Peyer's patch (tissue), 4 donors: ENCODE results near the gene HCAR3. TPM values are rescaled to one million over a fixed set of nuclear protein-coding genes. Genes with fewer than 3 reads are reported as not detected.
"Not testable (repeated sequence)": the region's sequence is repeated elsewhere in the genome, so short reads cannot be mapped to it uniquely, and the experiment has no call there.

Experiments
- DNase-seq, 3 donors: peaks; one replicate each; pipeline ENCODE4 v3.0.0-alpha.2; 2017 to 2019
- H3K27ac ChIP-seq, 4 donors: fragments of 200-600 bp; sonication (generic); one replicate each; pipeline ENCODE4 v1.5.1; 2016 to 2019
- H3K27me3 ChIP-seq, 2 donors: fragments of 200-600 bp; sonication (generic); one replicate each; pipeline ENCODE4 v1.5.1; 2019
- H3K36me3 ChIP-seq, 3 donors: fragments of 200-600 bp; sonication (generic); one replicate each; pipeline ENCODE4 v1.5.1; 2016 to 2019
- H3K4me1 ChIP-seq, 4 donors: fragments of 200-600 bp; sonication (generic); one replicate each; pipeline ENCODE4 v1.5.1; 2016 to 2019
- H3K4me3 ChIP-seq, 4 donors: fragments of 200-600 bp; sonication (generic); 1 replicate in 3 of 4; 2 replicates in 1 of 4; pipeline ENCODE4 v1.5.1; 2016 to 2019; ENCODE audit warnings: mild to moderate bottlenecking in 1 of 4
- H3K9me3 ChIP-seq, 4 donors: fragments of 200-600 bp; sonication (generic); one replicate each; pipeline ENCODE4 v1.5.1; 2016 to 2019; ENCODE audit warnings: mild to moderate bottlenecking in 1 of 4
- CTCF ChIP-seq, 6 experiments: fragments of 450-650 bp in 4 of 6; fragments of 200-600 bp in 2 of 6; sonication (generic) in 1 of 6; IDR thresholded peaks; one replicate each; pipeline ENCODE4 v1.5.1; 2017 to 2019; ENCODE audit warnings: antibody characterized with exemption in 6 of 6, mild to moderate bottlenecking in 3 of 6, moderate library complexity in 1 of 6
- POLR2A ChIP-seq, 2 donors: fragments of 450-650 bp; IDR thresholded peaks; one replicate each; pipeline ENCODE4 v1.5.1; 2017; ENCODE audit warnings: antibody characterized with exemption in 2 of 2, mild to moderate bottlenecking in 2 of 2, moderate library complexity in 2 of 2
- total RNA-seq, 4 donors: library from RNA; depleted of rRNA; stranded (reverse); fragments of >200 nt; gene quantifications; one replicate each; pipeline ENCODE4 v1.1.0, GENCODE V29; 2016

HCAR3 gene
- total RNA-seq, 4 donors from 2014 or later, result not detected

DNA sequence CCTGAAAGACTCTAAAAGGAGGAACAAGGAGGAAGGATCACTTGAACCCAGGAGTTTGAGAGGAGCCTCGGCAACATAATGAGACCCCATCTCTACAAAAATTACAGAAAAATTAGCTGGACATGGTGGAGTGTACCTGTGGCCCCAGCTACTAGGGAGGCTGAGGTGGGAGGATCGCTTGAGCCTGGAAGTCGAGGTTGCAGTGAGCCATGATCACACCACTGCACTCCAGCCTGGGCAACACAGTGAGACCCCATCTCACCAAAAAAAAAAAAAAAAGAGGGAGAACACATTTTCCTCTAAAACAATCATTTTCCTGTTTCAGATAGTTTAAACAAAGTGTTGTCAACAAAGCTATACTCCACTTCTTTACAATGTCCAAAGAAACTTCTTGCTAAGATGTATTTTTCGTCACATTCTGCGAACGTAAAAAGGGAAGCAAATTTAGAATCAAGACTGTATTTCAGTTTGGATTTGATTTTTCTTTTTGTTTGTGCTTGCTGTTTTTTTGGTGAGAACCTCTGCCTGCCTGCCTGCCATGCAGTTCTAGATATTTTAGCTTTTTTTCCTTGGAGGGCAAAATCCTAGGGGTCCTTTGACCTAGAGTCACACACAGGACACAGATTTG is 9.0 kb upstream of the HCAR3 start:
- Histone ChIP-seq H3K36me3 (no peaks in the 10 kb centered on the region), H3K4me1 (peaks cover 0 to 10% (median 0%) of the 10 kb centered on the region in 4 donors), H3K9me3 (no peaks in the 10 kb centered on the region), H3K27me3 (no peaks in the 10 kb centered on the region), H3K27ac (no peak overlapping the region), H3K4me3 (no peak overlapping the region)
- DNase-seq, result peak in 1 of 3 donors; percentile 5
- TF ChIP-seq CTCF (IDR thresholded peaks at IDR 0.05) (no peak), POLR2A (IDR thresholded peaks at IDR 0.05) (no peak)

GRCh38 chr12:122724641-122725243 is 8.1 kb upstream of the HCAR3 start:
- Histone ChIP-seq H3K27me3 (no peaks in the 10 kb centered on the region), H3K27ac (no peak overlapping the region), H3K4me3 (no peak overlapping the region), H3K9me3 (no peaks in the 10 kb centered on the region), H3K4me1 (peaks cover 0 to 10% (median 0%) of the 10 kb centered on the region in 4 donors), H3K36me3 (no peaks in the 10 kb centered on the region)
- DNase-seq, result peak in 1 of 3 donors; percentile 18
- TF ChIP-seq POLR2A (IDR thresholded peaks at IDR 0.05), result no peak
- no peak for TF ChIP-seq CTCF (IDR thresholded peaks at IDR 0.05)

- no peak for DNase-seq
- Histone ChIP-seq H3K27ac (no peak overlapping the region), H3K4me3 (no peak overlapping the region), H3K27me3 (no peaks in the 10 kb centered on the region), H3K9me3 (no peaks in the 10 kb centered on the region), H3K4me1 (peaks cover 0 to 10% (median 0%) of the 10 kb centered on the region in 4 donors), H3K36me3 (no peaks in the 10 kb centered on the region)
- TF ChIP-seq CTCF (IDR thresholded peaks at IDR 0.05), result no peak
- no peak for TF ChIP-seq POLR2A (IDR thresholded peaks at IDR 0.05)
Observed at GRCh38 chr12:122722387-122722786, 5.8 kb upstream of the HCAR3 start.

DNA sequence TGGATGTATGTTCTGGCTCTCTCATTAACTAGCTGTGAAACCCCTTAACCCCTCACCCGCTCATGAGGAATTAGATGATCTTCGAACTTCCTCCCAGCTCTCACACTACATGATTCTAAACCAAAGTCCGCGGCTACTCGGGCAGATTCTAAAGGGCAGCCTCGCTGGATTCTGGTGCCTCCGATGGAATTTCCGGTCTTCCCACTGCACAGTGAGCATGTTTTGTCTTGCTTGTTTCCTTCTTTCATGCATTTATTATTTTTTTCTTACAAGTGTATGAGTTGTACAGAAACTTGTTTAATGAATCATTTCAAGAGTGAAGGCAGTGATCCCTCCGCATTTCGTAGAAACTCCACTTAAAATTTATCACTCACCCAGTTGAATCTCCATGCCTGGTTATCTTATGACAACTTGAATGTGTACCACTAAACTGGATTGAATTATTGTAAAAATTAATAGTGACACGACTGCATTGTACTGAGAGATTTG is 4.5 kb upstream of the HCAR3 start:
- no peaks in the 10 kb centered on the region for H3K27me3 ChIP-seq
- H3K4me3 ChIP-seq, result no peak overlapping the region
- TF ChIP-seq POLR2A (IDR thresholded peaks at IDR 0.05) (no peak), CTCF (IDR thresholded peaks at IDR 0.05) (no peak)
- H3K4me1 ChIP-seq, result peaks cover 0 to 10% (median 0%) of the 10 kb centered on the region in 4 donors
- no peaks in the 10 kb centered on the region for H3K36me3 ChIP-seq
- no peaks in the 10 kb centered on the region for H3K9me3 ChIP-seq
- H3K27ac ChIP-seq, result no peak overlapping the region
- DNase-seq, result peak in 1 of 3 donors; percentile 57

- H3K36me3 ChIP-seq, H3K27me3 ChIP-seq, H3K27ac ChIP-seq, H3K9me3 ChIP-seq, H3K4me1 ChIP-seq, H3K4me3 ChIP-seq: not testable (repeated sequence)
- DNase-seq, result peak in 1 of 3 donors; percentile 17
Observed at GRCh38 chr12:122715211-122715610, 1.4 kb downstream of the HCAR3 start.

GRCh38 chr12:122713491-122714188 is 3.0 kb downstream of the HCAR3 start:
- not testable (repeated sequence) for H3K27me3 ChIP-seq, H3K9me3 ChIP-seq, H3K27ac ChIP-seq, H3K36me3 ChIP-seq, H3K4me3 ChIP-seq, DNase-seq, H3K4me1 ChIP-seq

DNA sequence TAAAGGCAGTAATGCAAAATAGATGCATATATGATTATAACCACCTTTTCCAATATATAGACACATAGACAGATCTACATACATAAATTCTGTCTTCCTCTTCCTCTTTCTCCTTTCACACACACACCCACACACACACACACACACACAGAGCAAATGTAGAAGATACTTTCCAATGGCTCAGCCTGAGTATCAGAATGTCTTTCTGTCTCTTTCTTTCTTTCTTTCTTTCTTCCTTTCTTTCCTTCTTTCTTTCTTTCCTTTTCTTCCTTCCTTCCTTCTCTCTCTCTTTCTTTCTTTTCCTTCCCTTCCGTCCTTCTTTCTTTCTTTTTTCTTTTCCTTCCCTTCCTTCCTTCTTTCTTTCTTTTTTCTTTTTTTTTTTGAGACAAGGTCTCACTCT is 5.3 kb downstream of the HCAR3 start:
- not testable (repeated sequence) for H3K4me3 ChIP-seq, H3K9me3 ChIP-seq, H3K4me1 ChIP-seq, H3K36me3 ChIP-seq, H3K27me3 ChIP-seq, DNase-seq, H3K27ac ChIP-seq

DNA sequence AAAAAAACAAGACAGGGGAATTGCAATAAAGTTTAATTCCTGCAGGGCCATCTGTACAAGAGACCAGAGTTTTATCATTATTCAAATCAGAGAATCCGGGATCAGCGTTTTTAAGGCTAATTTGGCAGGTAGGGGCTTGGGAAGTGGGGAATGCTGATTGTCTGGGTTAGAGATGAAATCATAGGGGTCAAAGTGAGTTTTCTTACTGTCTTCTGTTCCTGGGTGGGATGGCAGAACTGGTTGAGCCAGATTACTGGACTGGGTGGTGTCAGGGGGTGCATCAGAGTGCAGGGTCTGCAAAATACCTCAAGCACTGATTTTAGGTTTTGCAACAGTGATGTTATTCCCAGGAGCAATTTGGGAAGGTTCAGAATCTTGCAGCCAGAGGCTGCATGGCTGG is 6.3 kb downstream of the HCAR3 start:
- not testable (repeated sequence) for H3K36me3 ChIP-seq, H3K4me1 ChIP-seq, H3K27ac ChIP-seq, H3K9me3 ChIP-seq, H3K4me3 ChIP-seq, H3K27me3 ChIP-seq
- DNase-seq, result peak in 1 of 3 donors; percentile 2

DNA sequence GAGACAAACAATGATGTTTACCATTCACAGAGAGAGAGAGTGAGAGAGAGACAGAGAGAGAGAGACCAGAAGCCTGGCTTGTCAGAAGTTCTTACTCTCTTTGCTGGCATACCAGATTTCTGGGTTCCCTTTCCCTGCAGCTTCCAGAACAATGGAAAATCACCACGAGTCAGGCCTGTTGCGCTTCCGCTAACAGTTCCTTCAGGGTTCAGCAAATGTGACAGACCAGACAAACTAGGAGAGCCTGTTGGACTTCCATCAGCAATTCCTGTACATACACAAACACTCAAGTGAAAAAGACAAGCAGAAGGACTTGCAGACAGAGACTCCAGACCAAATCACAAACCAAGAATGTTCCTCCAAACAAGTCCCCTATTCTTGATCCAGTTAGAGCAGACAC is 7.3 kb downstream of the HCAR3 start:
- not testable (repeated sequence) for H3K27ac ChIP-seq, DNase-seq, H3K4me3 ChIP-seq, H3K9me3 ChIP-seq, H3K27me3 ChIP-seq, H3K4me1 ChIP-seq, H3K36me3 ChIP-seq

DNA sequence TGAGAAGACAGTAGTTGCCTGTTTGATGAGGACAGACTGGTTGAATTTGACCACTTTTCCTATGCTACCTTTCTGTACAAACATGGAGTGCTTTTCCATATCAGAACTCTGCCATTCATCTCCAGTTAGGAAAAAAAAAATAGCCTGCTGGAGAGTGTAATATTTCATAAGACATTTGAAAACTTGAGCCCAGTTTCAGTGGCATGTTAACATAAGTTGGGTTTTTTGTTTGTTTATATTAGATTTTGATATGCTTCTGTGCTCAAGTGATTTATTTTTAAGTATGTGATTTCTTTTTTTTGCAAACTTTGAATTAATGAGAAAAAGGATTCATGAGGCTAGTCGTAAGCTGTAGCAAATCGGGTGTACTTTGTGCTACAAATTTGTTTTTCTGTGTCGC is 12.8 kb downstream of the HCAR3 start:
- H3K9me3 ChIP-seq, H3K36me3 ChIP-seq, H3K4me1 ChIP-seq, H3K27ac ChIP-seq, DNase-seq, H3K27me3 ChIP-seq, H3K4me3 ChIP-seq: not testable (repeated sequence)
